Stimulated activated naive CD8-positive, alpha-beta T cell treated with anti-CD3 and anti-CD28 coated beads, Interleukin-15, Interleukin-2, amounts not matched to agents 100 U/mL and 50 U/mL, for 24 hours (primary cell): Measurements from ENCODE around the gene HIBCH.

Experiments
- ATAC-seq: fragments of 150-1000 bp; cut with Tn5 transposase; one replicate; pipeline ENCODE4 v1.10.0; 2021
- DNase-seq: peaks from one replicate; pipeline ENCODE4 v3.0.0; 2021

The HIBCH gene

DNA sequence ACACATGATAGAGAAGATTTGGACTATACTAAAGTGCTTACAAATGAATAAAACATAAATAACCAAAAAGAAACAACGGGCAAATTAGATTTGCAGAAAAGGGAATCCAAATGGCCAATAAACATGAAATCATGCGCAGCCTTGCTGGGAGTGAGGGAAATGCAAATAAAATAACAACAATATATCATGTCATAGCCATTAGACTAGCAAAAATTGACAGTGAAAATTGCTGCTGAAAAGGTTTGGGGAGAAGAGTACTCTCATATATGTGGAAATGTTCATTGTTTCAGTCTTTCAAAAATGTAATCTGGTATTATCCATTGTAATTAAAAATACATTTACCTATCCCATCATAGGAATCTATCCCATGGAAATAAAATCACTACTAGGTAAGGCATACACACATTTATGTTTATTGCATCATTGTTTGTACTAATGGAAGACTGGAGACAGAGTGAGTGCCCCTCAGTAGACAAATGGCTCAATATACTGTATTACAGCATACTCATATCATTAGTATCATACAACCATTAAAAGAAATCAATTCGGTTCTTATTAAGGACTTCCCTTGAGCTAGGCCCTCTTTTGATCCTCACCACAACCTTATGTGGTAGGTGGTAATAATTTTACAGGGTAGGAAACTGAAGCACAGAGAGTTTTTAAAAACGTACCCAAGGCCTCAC lies 163.0 kb downstream of the HIBCH start:
- no peak for ATAC-seq

More for the DNA sequence above, 163.0 kb downstream of the HIBCH start:
- DNase-seq: no peak
